ENCODE results near the gene CNIH2. TPM values are rescaled to one million over a fixed set of nuclear protein-coding genes. Genes with fewer than 3 reads are reported as not detected.

CNIH2 gene
- total and polyA plus RNA-seq, 2 of the 13 experiments (the other 11 are each of a cell fraction or from before 2014, with no cell fraction given), result 0.60 to 0.69 TPM

- TF ChIP-seq ELF3 (CRISPR knock-in tag; IDR thresholded peaks at IDR 0.05) (no peak), RAD21 (CRISPR knock-in tag; IDR thresholded peaks at IDR 0.05) (no peak), ZNF569 (CRISPR knock-in tag; IDR thresholded peaks at IDR 0.05; ENCODE audit: borderline replicate concordance) (no peak), NPAS2 (CRISPR knock-in tag; IDR thresholded peaks at IDR 0.05; ENCODE audit: borderline replicate concordance) (no peak), POGZ (CRISPR knock-in tag; IDR thresholded peaks at IDR 0.05) (no peak), KAT7 (CRISPR knock-in tag; IDR thresholded peaks at IDR 0.05; ENCODE audit: borderline replicate concordance) (no peak), MIXL1 (CRISPR knock-in tag; IDR thresholded peaks at IDR 0.05) (no peak), NR1H2 (CRISPR knock-in tag; IDR thresholded peaks at IDR 0.05; ENCODE audit: borderline replicate concordance, low read depth) (no peak), HOXA5 (CRISPR knock-in tag; IDR thresholded peaks at IDR 0.05) (peak; percentile 36; the same call in 1 of the 2 replicates), KMT2A (CRISPR knock-in tag; IDR thresholded peaks at IDR 0.05) (no peak), ZNF598 (CRISPR knock-in tag; IDR thresholded peaks at IDR 0.05; ENCODE audit: borderline replicate concordance) (no peak), SIN3B (IDR thresholded peaks at IDR 0.05; ENCODE audit: low read length) (no peak), JUND (CRISPR knock-in tag; IDR thresholded peaks at IDR 0.05) (no peak), ZNF350 (CRISPR knock-in tag; IDR thresholded peaks at IDR 0.05; ENCODE audit: borderline replicate concordance, low read depth) (peak; percentile 37; the same call in 1 of the 2 replicates), TEAD2 (CRISPR knock-in tag; IDR thresholded peaks at IDR 0.05) (no peak), ZNF75D (CRISPR knock-in tag; IDR thresholded peaks at IDR 0.05; ENCODE audit: borderline replicate concordance) (no peak), CSRNP1 (CRISPR knock-in tag; IDR thresholded peaks at IDR 0.05) (peak; percentile 41; the same call in 1 of the 2 replicates), TEAD3 (CRISPR knock-in tag; optimal IDR thresholded peaks at IDR 0.05; ENCODE audit: borderline replicate concordance) (peak; percentile 15), GLI4 (CRISPR knock-in tag; IDR thresholded peaks at IDR 0.05; ENCODE audit: borderline replicate concordance) (no peak), ZNF775 (CRISPR knock-in tag; IDR thresholded peaks at IDR 0.05; ENCODE audit: borderline replicate concordance) (no peak), USF2 (IDR thresholded peaks at IDR 0.05; ENCODE audit: low read depth, low read length) (no peak), USF2 (CRISPR knock-in tag; IDR thresholded peaks at IDR 0.05; ENCODE audit: borderline replicate concordance) (no peak), CREBL2 (CRISPR knock-in tag; IDR thresholded peaks at IDR 0.05; ENCODE audit: borderline replicate concordance) (no peak), SAFB2 (CRISPR knock-in tag; IDR thresholded peaks at IDR 0.05; ENCODE audit: borderline replicate concordance, low read depth) (no peak), MTERF4 (CRISPR knock-in tag; IDR thresholded peaks at IDR 0.05) (0 out of 2 replicates have a peak, but pooled peaks have one; percentile 48), NAIF1 (CRISPR knock-in tag; IDR thresholded peaks at IDR 0.05; ENCODE audit: borderline replicate concordance) (no peak)
Measured at GRCh38 chr11:66267379-66268243, 10.4 kb upstream of the CNIH2 start (continued).

All from HepG2 (cell line).